K562 (cell line): ENCODE measurements around the gene COX6B1. TPM values are rescaled to one million over a fixed set of nuclear protein-coding genes. Genes with fewer than 3 reads are reported as not detected.

Experiments
- GATAD2A ChIP-seq: fragments of 450-650 bp; IDR thresholded peaks from 2 replicates; pipeline ENCODE4 v1.6.1; 2017
- GTF2E2 ChIP-seq: fragments of 200-800 bp; sonication (Bioruptor generic); IDR thresholded peaks from 2 replicates; pipeline ENCODE4 v1.6.1; 2016; ENCODE audit warnings: missing genetic modification characterization, missing compliant biosample characterization
- ILK ChIP-seq: fragments of 450-650 bp; IDR thresholded peaks from 2 replicates; pipeline ENCODE4 v1.6.1; 2016; ENCODE audit warnings: missing genetic modification characterization, low read depth, mild to moderate bottlenecking, missing compliant biosample characterization, moderate library complexity, borderline replicate concordance
- NFYB ChIP-seq: IDR thresholded peaks from 2 replicates; pipeline ENCODE4 v1.6.1; 2011; ENCODE audit warnings: mild to moderate bottlenecking, moderate library complexity; ENCODE audit not compliant: insufficient read length; ENCODE audit errors: extremely low read depth
- POLR2AphosphoS2 ChIP-seq: IDR thresholded peaks from 2 replicates; pipeline ENCODE4 v1.6.1; 2012; ENCODE audit warnings: low read length, improper control_type of control experiment
- SP1 ChIP-seq: sonication (generic); formaldehyde crosslinking; IDR thresholded peaks from 2 replicates; pipeline ENCODE4 v1.8.1; 2022; ENCODE audit warnings: mild to moderate bottlenecking, missing genetic modification reagents
- polyA plus RNA-seq, 8 experiments: library from polyadenylated mRNA; depleted of rRNA in 4 of 8; stranded (reverse) in 5 of 8; unstranded in 3 of 8; fragments of >200 nt; fragmentation: Nextera tagmentation in 2 of 8; fragmentation: Illumina TruSeq in 1 of 8; extraction: Ambion mirVana in 2 of 8; extraction: Trizol in 1 of 8; gene quantifications; 2 replicates each; pipeline versions ENCODE4 v1.2.1 to v1.2.3, GENCODE V29; 2011 to 2014; ENCODE audit warnings: inconsistent platforms in 1 of 8, missing spikeins in 1 of 8
- total RNA-seq, 7 experiments: library from RNA; depleted of rRNA in 6 of 7; stranded (reverse); fragments of >200 nt in 6 of 7; fragmentation: Illumina TruSeq in 2 of 7; extraction: Trizol in 2 of 7; gene quantifications; 2 replicates each; pipeline versions ENCODE4 v1.2.1 to v1.2.3, GENCODE V29; 2011 to 2021; ENCODE audit warnings: low replicate concordance in 1 of 7
- TF ChIP-seq, protein P1 (sequence below), 2 experiments: fragments of 450-650 bp; formaldehyde crosslinking in 1 of 2; IDR thresholded peaks; 2 replicates each; pipeline versions ENCODE4 v1.4.0 to v1.6.1; 2014 to 2020; ENCODE audit warnings: mild to moderate bottlenecking in 2 of 2, borderline replicate concordance in 1 of 2, low read depth in 1 of 2
- TF ChIP-seq, protein P2 (sequence below), 2 experiments: IDR thresholded peaks in 1 of 2; conservative IDR thresholded peaks in 1 of 2; 2 replicates each; pipeline ENCODE4 v1.6.1; 2016; ENCODE audit warnings: low read depth in 2 of 2, mild to moderate bottlenecking in 1 of 2, missing compliant biosample characterization in 1 of 2, missing genetic modification characterization in 1 of 2, moderate library complexity in 1 of 2
- TF ChIP-seq, protein P3 (sequence below), 2 experiments: IDR thresholded peaks; 2 replicates each; pipeline ENCODE4 v1.6.1; 2011; ENCODE audit warnings: borderline replicate concordance in 1 of 2, control low read depth in 1 of 2, low read depth in 1 of 2, low read length in 1 of 2, mild to moderate bottlenecking in 1 of 2, mixed read lengths in 1 of 2, moderate library complexity in 1 of 2; ENCODE audit not compliant: insufficient read depth in 1 of 2, insufficient read length in 1 of 2, poor library complexity in 1 of 2, severe bottlenecking in 1 of 2; ENCODE audit errors: extremely low read depth in 1 of 2

The COX6B1 gene
- total and polyA plus RNA-seq, 9 of the 15 experiments (the other 6 are each of a cell fraction or from before 2014, with no cell fraction given): 777 to 2,393 (median 1,219) TPM

DNA sequence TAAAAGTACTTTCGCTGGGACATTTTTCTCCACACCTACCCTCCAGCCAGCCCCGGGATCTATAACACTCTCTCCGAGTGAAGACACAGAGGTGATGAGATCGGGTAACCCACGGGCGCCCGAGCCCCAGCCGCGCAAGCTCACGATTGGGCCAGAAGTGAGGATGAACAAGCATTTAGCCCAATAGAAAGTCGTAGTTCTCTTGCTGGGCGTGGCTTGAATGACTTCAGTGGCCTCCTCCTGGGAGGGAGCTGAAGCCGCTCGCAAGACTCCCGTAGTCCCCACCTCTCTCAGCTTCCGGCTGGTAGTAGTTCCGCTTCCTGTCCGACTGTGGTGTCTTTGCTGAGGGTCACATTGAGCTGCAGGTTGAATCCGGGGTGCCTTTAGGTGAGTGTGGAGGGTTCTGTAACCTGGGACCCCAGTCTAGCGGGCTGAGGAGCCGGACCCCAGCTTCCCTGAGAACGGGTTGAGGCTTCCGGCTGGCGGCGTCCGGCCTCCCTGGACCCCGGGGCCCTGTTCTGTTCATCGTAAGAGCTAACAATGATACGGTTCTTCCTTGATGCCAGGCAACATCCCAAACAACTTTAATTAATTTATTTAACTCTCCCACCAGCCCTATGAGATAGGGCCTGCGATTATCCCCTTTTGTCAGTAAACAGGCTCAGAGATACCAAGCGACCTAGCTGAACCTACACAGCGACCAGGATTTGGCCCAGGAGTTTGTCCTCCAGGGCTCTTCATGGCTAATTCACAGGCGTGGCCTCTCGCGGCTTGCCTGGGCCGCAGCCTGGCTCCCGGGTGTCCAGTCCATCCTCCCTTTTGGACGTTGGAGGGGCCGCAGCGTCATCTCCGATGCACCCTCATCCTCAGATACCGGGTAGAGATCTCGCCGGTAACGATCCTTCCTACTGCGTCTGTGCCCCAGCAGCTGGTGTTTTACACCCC, at the start of gene COX6B1 (continued):
- TF ChIP-seq, protein P1, sequence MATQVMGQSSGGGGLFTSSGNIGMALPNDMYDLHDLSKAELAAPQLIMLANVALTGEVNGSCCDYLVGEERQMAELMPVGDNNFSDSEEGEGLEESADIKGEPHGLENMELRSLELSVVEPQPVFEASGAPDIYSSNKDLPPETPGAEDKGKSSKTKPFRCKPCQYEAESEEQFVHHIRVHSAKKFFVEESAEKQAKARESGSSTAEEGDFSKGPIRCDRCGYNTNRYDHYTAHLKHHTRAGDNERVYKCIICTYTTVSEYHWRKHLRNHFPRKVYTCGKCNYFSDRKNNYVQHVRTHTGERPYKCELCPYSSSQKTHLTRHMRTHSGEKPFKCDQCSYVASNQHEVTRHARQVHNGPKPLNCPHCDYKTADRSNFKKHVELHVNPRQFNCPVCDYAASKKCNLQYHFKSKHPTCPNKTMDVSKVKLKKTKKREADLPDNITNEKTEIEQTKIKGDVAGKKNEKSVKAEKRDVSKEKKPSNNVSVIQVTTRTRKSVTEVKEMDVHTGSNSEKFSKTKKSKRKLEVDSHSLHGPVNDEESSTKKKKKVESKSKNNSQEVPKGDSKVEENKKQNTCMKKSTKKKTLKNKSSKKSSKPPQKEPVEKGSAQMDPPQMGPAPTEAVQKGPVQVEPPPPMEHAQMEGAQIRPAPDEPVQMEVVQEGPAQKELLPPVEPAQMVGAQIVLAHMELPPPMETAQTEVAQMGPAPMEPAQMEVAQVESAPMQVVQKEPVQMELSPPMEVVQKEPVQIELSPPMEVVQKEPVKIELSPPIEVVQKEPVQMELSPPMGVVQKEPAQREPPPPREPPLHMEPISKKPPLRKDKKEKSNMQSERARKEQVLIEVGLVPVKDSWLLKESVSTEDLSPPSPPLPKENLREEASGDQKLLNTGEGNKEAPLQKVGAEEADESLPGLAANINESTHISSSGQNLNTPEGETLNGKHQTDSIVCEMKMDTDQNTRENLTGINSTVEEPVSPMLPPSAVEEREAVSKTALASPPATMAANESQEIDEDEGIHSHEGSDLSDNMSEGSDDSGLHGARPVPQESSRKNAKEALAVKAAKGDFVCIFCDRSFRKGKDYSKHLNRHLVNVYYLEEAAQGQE (IDR thresholded peaks at IDR 0.05; ENCODE audit: borderline replicate concordance): no peak
- TF ChIP-seq, protein P1 (CRISPR knock-in tag; IDR thresholded peaks at IDR 0.05; ENCODE audit: low read depth): peak; percentile 30; the same call in 1 of the 2 replicates
- TF ChIP-seq, protein P2, sequence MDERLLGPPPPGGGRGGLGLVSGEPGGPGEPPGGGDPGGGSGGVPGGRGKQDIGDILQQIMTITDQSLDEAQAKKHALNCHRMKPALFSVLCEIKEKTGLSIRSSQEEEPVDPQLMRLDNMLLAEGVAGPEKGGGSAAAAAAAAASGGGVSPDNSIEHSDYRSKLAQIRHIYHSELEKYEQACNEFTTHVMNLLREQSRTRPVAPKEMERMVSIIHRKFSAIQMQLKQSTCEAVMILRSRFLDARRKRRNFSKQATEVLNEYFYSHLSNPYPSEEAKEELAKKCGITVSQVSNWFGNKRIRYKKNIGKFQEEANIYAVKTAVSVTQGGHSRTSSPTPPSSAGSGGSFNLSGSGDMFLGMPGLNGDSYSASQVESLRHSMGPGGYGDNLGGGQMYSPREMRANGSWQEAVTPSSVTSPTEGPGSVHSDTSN (CRISPR knock-in tag; IDR thresholded peaks at IDR 0.05; ENCODE audit: low read depth): peak; percentile 64; the same call in 1 of the 2 replicates
- TF ChIP-seq, protein P2 (tag; conservative IDR thresholded peaks at IDR 0.05; ENCODE audit: low read depth): peak; percentile 96
- TF ChIP-seq SP1 (CRISPR knock-in tag) (peak; percentile 80), NFYB (peak; percentile 97), GTF2E2 (tag) (0 out of 2 replicates have a peak, but pooled peaks have one; percentile 76), ILK (no peak), GATAD2A (no peak), POLR2AphosphoS2 (peak; percentile 76; the same call in 1 of the 2 replicates)
- TF ChIP-seq, protein P3, sequence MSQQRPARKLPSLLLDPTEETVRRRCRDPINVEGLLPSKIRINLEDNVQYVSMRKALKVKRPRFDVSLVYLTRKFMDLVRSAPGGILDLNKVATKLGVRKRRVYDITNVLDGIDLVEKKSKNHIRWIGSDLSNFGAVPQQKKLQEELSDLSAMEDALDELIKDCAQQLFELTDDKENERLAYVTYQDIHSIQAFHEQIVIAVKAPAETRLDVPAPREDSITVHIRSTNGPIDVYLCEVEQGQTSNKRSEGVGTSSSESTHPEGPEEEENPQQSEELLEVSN (IDR thresholded peaks at IDR 0.05; ENCODE audit: borderline replicate concordance in 1 of 2, extremely low read depth in 1 of 2, insufficient read depth in 1 of 2, insufficient read length in 1 of 2, low read depth in 1 of 2, low read length in 1 of 2, poor library complexity in 1 of 2, severe bottlenecking in 1 of 2): peak; percentile 34 to 50
